ENCODE results near the gene ALOX5.

DNA sequence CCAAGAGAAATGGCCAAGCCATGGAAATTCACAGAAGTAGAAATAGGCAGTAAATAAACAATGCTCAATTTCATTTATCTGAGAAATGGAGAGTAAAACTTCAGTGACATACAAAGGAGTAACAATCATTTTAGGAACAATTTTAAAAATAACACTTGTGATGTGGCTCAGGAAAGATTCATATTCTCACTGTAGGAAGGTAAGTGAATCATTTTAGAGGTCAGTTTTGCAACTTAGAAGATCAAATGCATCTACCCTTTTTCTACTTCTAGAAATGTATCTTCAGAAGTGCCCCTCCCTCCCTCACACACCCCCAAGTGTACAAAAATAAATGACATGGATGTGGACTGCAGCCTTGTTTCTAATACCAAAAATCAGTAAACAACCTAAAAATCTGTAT is 78.3 kb downstream of the ALOX5 start:
- TF ChIP-seq, protein P1, sequence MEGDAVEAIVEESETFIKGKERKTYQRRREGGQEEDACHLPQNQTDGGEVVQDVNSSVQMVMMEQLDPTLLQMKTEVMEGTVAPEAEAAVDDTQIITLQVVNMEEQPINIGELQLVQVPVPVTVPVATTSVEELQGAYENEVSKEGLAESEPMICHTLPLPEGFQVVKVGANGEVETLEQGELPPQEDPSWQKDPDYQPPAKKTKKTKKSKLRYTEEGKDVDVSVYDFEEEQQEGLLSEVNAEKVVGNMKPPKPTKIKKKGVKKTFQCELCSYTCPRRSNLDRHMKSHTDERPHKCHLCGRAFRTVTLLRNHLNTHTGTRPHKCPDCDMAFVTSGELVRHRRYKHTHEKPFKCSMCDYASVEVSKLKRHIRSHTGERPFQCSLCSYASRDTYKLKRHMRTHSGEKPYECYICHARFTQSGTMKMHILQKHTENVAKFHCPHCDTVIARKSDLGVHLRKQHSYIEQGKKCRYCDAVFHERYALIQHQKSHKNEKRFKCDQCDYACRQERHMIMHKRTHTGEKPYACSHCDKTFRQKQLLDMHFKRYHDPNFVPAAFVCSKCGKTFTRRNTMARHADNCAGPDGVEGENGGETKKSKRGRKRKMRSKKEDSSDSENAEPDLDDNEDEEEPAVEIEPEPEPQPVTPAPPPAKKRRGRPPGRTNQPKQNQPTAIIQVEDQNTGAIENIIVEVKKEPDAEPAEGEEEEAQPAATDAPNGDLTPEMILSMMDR (conservative IDR thresholded peaks at IDR 0.05; ENCODE audit: low read depth, low read length): no peak
- TF ChIP-seq EZH2phosphoT487 (IDR thresholded peaks at IDR 0.05; ENCODE audit: borderline replicate concordance, low read length): no peak
